Loucy (cell line): Measurements from ENCODE around the gene C7orf57.

Experiments used
- H2AFZ ChIP-seq: fragments of 200-600 bp; sonication (generic); 2 replicates; pipeline ENCODE4 v1.6.0; 2016; ENCODE audit warnings: antibody characterized with exemption, mild to moderate bottlenecking, low read length, moderate library complexity
- H3F3A ChIP-seq: fragments of 200-600 bp; 2 replicates; pipeline ENCODE4 v1.6.0; 2016; ENCODE audit warnings: antibody characterized with exemption, low read depth, mild to moderate bottlenecking
- H3K27me3 ChIP-seq: fragments of 200-600 bp; sonication (generic); 2 replicates; pipeline ENCODE4 v1.6.1; 2014; ENCODE audit warnings: low read length, mild to moderate bottlenecking; ENCODE audit not compliant: insufficient read depth, poor library complexity, severe bottlenecking
- H3K36me3 ChIP-seq: fragments of 200-600 bp; sonication (generic); 2 replicates; pipeline ENCODE4 v1.6.1; 2016; ENCODE audit warnings: low read length; ENCODE audit not compliant: insufficient read depth
- H3K4me1 ChIP-seq: fragments of 200-600 bp; sonication (generic); 2 replicates; pipeline ENCODE4 v1.5.1; 2014; ENCODE audit warnings: low read length, mild to moderate bottlenecking; ENCODE audit not compliant: insufficient read depth, poor library complexity, severe bottlenecking
- H3K4me2 ChIP-seq: fragments of 200-600 bp; sonication (generic); 2 replicates; pipeline ENCODE4 v1.6.0; 2014; ENCODE audit warnings: antibody characterized with exemption, low read length, low read depth, mild to moderate bottlenecking; ENCODE audit not compliant: poor library complexity, severe bottlenecking
- H3K4me3 ChIP-seq: fragments of 200-600 bp; sonication (generic); 2 replicates; pipeline ENCODE4 v1.5.1; 2014; ENCODE audit warnings: low read length, mild to moderate bottlenecking, mixed read lengths; ENCODE audit not compliant: poor library complexity, severe bottlenecking
- H3K79me2 ChIP-seq: fragments of 200-600 bp; sonication (generic); 2 replicates; pipeline ENCODE4 v1.6.1; 2014; ENCODE audit warnings: low read length; ENCODE audit not compliant: insufficient read depth
- H3K9ac ChIP-seq: fragments of 200-600 bp; sonication (generic); 2 replicates; pipeline ENCODE4 v1.6.0; 2014; ENCODE audit warnings: mild to moderate bottlenecking, low read depth, low read length, moderate library complexity; ENCODE audit not compliant: poor library complexity, severe bottlenecking
- H3K9me2 ChIP-seq: fragments of 200-600 bp; sonication (generic); replicated peaks from 2 replicates; pipeline ENCODE4 v1.6.1; 2016; ENCODE audit warnings: low read depth, low read length, mixed read lengths
- H3K9me3 ChIP-seq: fragments of 200-600 bp; sonication (generic); 2 replicates; pipeline ENCODE4 v1.6.1; 2014; ENCODE audit warnings: mild to moderate bottlenecking, antibody characterized with exemption, low read length, low read depth; ENCODE audit not compliant: insufficient read depth
- H4K20me1 ChIP-seq: fragments of 200-600 bp; sonication (generic); 2 replicates; pipeline ENCODE4 v1.6.0; 2014; ENCODE audit warnings: antibody characterized with exemption, low read length, mild to moderate bottlenecking; ENCODE audit not compliant: insufficient read depth, poor library complexity, severe bottlenecking
- EZH2phosphoT487 ChIP-seq: fragments of 200-600 bp; IDR thresholded peaks from 2 replicates; pipeline ENCODE4 v1.6.1; 2018; ENCODE audit warnings: antibody characterized with exemption, mild to moderate bottlenecking, moderate library complexity, borderline replicate concordance
- TF ChIP-seq, protein P1 (sequence below): fragments of 200-600 bp; sonication (generic); conservative IDR thresholded peaks from 2 replicates; pipeline ENCODE4 v1.5.1; 2014; ENCODE audit warnings: mild to moderate bottlenecking, antibody characterized with exemption, low read length

Gene C7orf57

DNA sequence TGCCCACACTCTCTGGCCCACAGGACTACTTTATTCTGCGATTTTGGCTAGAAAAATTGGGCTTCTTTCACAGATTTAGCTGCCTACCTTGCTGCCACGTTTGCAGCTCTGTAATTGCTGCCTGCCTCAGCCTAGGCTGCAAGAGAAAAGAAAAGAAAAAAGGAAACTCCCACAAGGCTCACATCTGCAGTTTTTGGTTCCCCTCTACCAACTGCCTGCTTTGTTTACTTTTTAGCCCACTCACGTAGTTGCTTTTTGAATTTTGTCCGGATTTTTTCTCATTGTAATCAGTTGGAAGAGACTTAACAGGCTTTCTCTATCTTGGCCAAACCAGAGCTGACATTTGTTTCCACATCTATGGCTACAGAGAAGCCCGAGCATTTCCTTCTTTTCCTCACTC, 30.7 kb upstream of the C7orf57 start:
- H3K79me2 ChIP-seq = no peaks in the 10 kb centered on the region
- H3K27me3 ChIP-seq = no peaks in the 10 kb centered on the region
- H3K4me1 ChIP-seq = no peaks in the 10 kb centered on the region
- no peaks in the 10 kb centered on the region for H4K20me1 ChIP-seq
- no peak overlapping the region for H3K4me2 ChIP-seq
- H3K36me3 ChIP-seq = no peaks in the 10 kb centered on the region
- no peaks in the 10 kb centered on the region; the same call in 1 of the 2 replicates for H3K9me3 ChIP-seq
- H3K4me3 ChIP-seq = no peak overlapping the region
- no peaks in the 10 kb centered on the region for H3K9me2 ChIP-seq
- TF ChIP-seq, protein P1, sequence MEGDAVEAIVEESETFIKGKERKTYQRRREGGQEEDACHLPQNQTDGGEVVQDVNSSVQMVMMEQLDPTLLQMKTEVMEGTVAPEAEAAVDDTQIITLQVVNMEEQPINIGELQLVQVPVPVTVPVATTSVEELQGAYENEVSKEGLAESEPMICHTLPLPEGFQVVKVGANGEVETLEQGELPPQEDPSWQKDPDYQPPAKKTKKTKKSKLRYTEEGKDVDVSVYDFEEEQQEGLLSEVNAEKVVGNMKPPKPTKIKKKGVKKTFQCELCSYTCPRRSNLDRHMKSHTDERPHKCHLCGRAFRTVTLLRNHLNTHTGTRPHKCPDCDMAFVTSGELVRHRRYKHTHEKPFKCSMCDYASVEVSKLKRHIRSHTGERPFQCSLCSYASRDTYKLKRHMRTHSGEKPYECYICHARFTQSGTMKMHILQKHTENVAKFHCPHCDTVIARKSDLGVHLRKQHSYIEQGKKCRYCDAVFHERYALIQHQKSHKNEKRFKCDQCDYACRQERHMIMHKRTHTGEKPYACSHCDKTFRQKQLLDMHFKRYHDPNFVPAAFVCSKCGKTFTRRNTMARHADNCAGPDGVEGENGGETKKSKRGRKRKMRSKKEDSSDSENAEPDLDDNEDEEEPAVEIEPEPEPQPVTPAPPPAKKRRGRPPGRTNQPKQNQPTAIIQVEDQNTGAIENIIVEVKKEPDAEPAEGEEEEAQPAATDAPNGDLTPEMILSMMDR = no peak
- no peak for TF ChIP-seq EZH2phosphoT487
- no peaks in the 10 kb centered on the region for H3F3A ChIP-seq
- H3K9ac ChIP-seq = no peak overlapping the region
- no peak overlapping the region for H2AFZ ChIP-seq

DNA sequence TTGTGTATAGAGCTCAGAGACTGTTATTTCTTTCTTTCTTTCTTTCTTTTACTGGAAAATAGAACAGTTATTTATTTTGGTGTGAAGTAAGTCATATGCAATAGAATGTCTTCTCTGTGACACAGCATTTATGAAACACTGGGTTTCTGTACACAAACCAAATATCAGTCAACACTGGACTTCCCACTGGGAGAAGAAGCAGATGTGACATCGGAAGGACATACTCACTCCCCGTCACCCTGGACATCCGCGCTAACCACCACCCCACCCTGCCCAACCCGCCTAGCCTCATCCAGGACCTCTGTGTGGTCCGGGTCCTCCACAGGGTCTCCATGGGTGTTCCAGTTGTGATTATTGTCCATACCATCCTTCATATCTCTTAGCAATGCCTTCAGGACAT, 28.5 kb upstream of the C7orf57 start:
- Histone ChIP-seq H3K9ac (no peak overlapping the region), H2AFZ (no peak overlapping the region), H3K4me2 (no peak overlapping the region), H3K9me3 (no peaks in the 10 kb centered on the region; the same call in 1 of the 2 replicates), H4K20me1 (no peaks in the 10 kb centered on the region), H3K9me2 (no peaks in the 10 kb centered on the region), H3K27me3 (no peaks in the 10 kb centered on the region), H3F3A (no peaks in the 10 kb centered on the region), H3K36me3 (no peaks in the 10 kb centered on the region), H3K4me1 (no peaks in the 10 kb centered on the region), H3K79me2 (no peaks in the 10 kb centered on the region), H3K4me3 (no peak overlapping the region)
- TF ChIP-seq EZH2phosphoT487 = no peak
- TF ChIP-seq, protein P1 = no peak

- no peaks in the 10 kb centered on the region for H3K9me2 ChIP-seq
- H3K4me2 ChIP-seq = no peak overlapping the region
- no peaks in the 10 kb centered on the region for H3F3A ChIP-seq
- H3K4me1 ChIP-seq = no peaks in the 10 kb centered on the region
- no peak overlapping the region for H2AFZ ChIP-seq
- no peak overlapping the region for H3K9ac ChIP-seq
- H3K4me3 ChIP-seq = no peak overlapping the region
- no peaks in the 10 kb centered on the region for H3K36me3 ChIP-seq
- no peaks in the 10 kb centered on the region for H3K27me3 ChIP-seq
- TF ChIP-seq, protein P1 = no peak
- TF ChIP-seq EZH2phosphoT487 = no peak
- H4K20me1 ChIP-seq = no peaks in the 10 kb centered on the region
- H3K9me3 ChIP-seq = no peaks in the 10 kb centered on the region; the same call in 1 of the 2 replicates
- H3K79me2 ChIP-seq = no peaks in the 10 kb centered on the region
Measured at GRCh38 chr7:48009257-48009656, 26.1 kb upstream of the C7orf57 start.
